Activated CD8-positive, alpha-beta memory T cell treated with anti-CD3 and anti-CD28 coated beads, Interleukin-2, amount 50 U/mL, for 4 hours (primary cell): Measurements from ENCODE around the gene POU5F2.

Source experiments
- DNase-seq: peaks from one replicate; pipeline ENCODE4 v3.0.0-alpha.2; 2020

Gene POU5F2

DNA sequence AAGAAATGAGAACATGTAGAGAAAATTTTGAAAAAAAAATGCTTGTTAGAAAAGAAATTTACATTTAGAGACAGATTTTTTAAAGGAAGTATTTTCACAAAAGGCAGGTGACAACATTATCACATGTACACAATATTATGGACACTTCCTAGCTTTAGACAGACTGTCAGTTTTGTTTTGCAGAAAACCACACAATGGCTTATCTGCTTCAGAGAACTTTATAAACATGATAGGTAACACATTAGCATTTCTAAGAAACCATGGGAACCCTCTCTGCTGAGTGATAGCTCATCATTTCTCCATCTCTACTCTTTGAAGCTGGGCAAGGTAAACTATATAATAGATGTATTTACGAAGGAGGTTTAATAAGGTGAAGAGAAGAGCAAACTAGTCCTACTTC lies 25.6 kb downstream of the POU5F2 start:
- no peak for DNase-seq

DNA sequence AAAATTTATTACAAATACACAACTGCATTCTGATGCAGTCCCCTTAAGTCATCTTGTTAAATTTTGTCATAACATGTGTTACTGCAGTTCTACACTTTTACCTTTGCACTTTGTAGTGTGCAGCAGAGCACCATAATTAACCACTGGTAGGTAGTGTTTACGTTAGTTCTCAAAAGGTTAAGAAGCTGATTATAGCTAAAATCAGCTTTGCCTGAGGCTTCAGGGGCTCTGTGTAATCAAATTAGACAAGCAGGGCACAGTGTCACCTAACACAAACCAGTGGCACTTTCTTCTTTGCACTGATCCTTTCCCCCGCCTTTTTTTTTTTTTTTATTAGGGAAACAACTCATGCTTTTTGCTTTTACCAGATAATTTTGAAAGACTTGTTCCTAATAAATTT lies 26.1 kb downstream of the POU5F2 start:
- no peak for DNase-seq

- no peak for DNase-seq
Measured at GRCh38 chr5:93708442-93708841, 33.0 kb downstream of the POU5F2 start.

- no peak for DNase-seq
Measured at GRCh38 chr5:93705896-93706295, 35.5 kb downstream of the POU5F2 start.

DNA sequence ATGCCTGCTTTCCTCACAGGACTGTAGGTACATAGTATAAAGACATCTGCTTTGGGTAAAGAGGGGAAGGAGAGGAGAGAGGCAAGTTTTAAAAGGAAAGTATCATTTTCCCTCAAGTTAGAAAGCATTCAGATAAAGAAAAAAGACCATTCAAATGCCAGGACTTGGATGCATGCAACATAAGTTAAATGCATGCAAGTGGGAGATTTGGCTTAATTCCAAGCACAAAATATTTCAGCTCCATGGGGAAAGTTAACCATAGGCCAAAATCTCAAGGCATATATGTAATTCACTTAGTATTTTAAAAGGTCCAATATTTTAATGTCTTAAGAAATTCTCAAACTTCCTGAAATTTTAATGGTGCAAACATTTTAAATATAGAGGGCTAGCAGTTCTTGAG lies 36.4 kb downstream of the POU5F2 start:
- no peak for DNase-seq

DNA sequence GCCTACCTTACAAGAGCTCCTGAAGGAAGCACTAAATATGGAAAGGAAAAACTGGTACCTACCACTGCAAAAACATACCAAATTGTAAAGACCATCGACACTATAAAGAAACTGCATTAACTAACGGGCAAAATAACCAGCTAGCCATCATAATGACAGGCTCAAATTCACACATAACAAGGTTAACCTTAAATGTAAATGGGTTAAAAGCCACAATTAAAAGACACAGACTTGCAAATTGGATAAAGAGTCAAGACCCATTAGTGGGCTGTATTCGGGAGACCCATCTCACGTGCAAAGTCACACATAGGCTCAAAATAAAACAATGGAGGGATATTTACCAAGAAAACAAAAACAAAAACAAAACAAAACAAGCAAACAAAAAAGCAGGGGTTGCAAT lies 49.4 kb downstream of the POU5F2 start:
- no peak for DNase-seq
